Caco-2 (cell line): ENCODE data around the gene SH3D19. TPM values are rescaled to one million over a fixed set of nuclear protein-coding genes. Genes with fewer than 3 reads are reported as not detected.
"Not testable (repeated sequence)": the region's sequence is repeated elsewhere in the genome, so short reads cannot be mapped to it uniquely, and the experiment has no call there.

Experiments
- BruUV-seq: library from RNA; stranded (reverse); fragments of 400-500 nt; replicated peaks from 2 replicates; lab custom pipeline; 2021; lab: Mats Ljungman, UMichigan
- CTCF ChIA-PET: fragments of 300-600 bp; sonication (Branson Sonifier 250); formaldehyde crosslinking; loops from one replicate; lab custom pipeline; 2022; ENCODE audit warnings: antibody characterized with exemption; lab: Charles Lee
- POLR2A ChIA-PET: fragments of 300-600 bp; sonication (Branson Sonifier 250); formaldehyde crosslinking; loops from one replicate; lab custom pipeline; 2022; ENCODE audit warnings: antibody characterized with exemption; lab: Charles Lee
- DNase-seq, 2 experiments: peaks; one replicate each; pipeline versions ENCODE4 v3.0.0 to v3.0.0-alpha.2; 2020 to 2022
- H3K27me3 ChIP-seq: replicated peaks from 2 replicates; pipeline ENCODE4 v1.6.0; 2011; ENCODE audit warnings: low read length; ENCODE audit not compliant: control insufficient read depth, insufficient read depth
- H3K36me3 ChIP-seq: 2 replicates; pipeline ENCODE4 v1.5.1; 2011; ENCODE audit warnings: low read length; ENCODE audit not compliant: control insufficient read depth, insufficient read depth
- H3K4me1 ChIP-seq: fragments of 250-450 bp; sonication (Bioruptor Pico); 2 replicates; pipeline ENCODE4 v1.5.1; 2020; ENCODE audit warnings: mild to moderate bottlenecking
- H3K4me3 ChIP-seq: 2 replicates; pipeline ENCODE4 v1.5.1; 2011; ENCODE audit warnings: low read depth, mild to moderate bottlenecking, control low read depth, low read length
- H3K9me3 ChIP-seq: fragments of 250-450 bp; sonication (Bioruptor Pico); 2 replicates; pipeline ENCODE4 v1.5.1; 2020; ENCODE audit warnings: mild to moderate bottlenecking, moderate library complexity
- H3K27ac Mint-ChIP-seq: one replicate; pipeline ENCODE4 v1.8.0; 2022; ENCODE audit warnings: mixed read lengths; ENCODE audit not compliant: unreplicated experiment
- H3K27me3 Mint-ChIP-seq: one replicate; pipeline ENCODE4 v1.8.0; 2022; ENCODE audit warnings: mixed read lengths; ENCODE audit not compliant: insufficient read depth, unreplicated experiment
- H3K36me3 Mint-ChIP-seq: one replicate; pipeline ENCODE4 v1.8.0; 2022; ENCODE audit warnings: mild to moderate bottlenecking, mixed read lengths; ENCODE audit not compliant: insufficient read depth, unreplicated experiment
- H3K4me1 Mint-ChIP-seq: one replicate; pipeline ENCODE4 v1.8.0; 2022; ENCODE audit warnings: low read depth, mixed read lengths; ENCODE audit not compliant: unreplicated experiment
- H3K4me3 Mint-ChIP-seq: one replicate; pipeline ENCODE4 v1.8.0; 2022; ENCODE audit warnings: mild to moderate bottlenecking, moderate library complexity, mixed read lengths; ENCODE audit not compliant: unreplicated experiment
- H3K9me3 Mint-ChIP-seq: one replicate; pipeline ENCODE4 v1.8.0; 2022; ENCODE audit warnings: mixed read lengths; ENCODE audit not compliant: unreplicated experiment
- CTCF ChIP-seq, 2 experiments: fragments of 200-600 bp in 1 of 2; IDR thresholded peaks; 1 replicate in 1 of 2; 2 replicates in 1 of 2; pipeline versions ENCODE4 v1.5.1 to v1.8.0; 2011 to 2022; ENCODE audit warnings: antibody characterized with exemption in 1 of 2, control low read depth in 1 of 2, inconsistent platforms in 1 of 2, low read depth in 1 of 2, low read length in 1 of 2, mild to moderate bottlenecking in 1 of 2, moderate library complexity in 1 of 2; ENCODE audit not compliant: insufficient read depth in 1 of 2, severe bottlenecking in 1 of 2, unreplicated experiment in 1 of 2
- intact Hi-C: fragments of 100-400 bp; cut with micrococcal nuclease; formaldehyde crosslinking; loops from one replicate; pipeline ENCODE4 v1.10.0; 2022; ENCODE audit not compliant: unreplicated experiment
- total RNA-seq: library from RNA; stranded (reverse); gene quantifications from 2 replicates; pipeline ENCODE4 v1.2.3, GENCODE V29; 2022

Gene SH3D19
- total RNA-seq, 1 experiment from 2014 or later, result 57.8 TPM

DNA sequence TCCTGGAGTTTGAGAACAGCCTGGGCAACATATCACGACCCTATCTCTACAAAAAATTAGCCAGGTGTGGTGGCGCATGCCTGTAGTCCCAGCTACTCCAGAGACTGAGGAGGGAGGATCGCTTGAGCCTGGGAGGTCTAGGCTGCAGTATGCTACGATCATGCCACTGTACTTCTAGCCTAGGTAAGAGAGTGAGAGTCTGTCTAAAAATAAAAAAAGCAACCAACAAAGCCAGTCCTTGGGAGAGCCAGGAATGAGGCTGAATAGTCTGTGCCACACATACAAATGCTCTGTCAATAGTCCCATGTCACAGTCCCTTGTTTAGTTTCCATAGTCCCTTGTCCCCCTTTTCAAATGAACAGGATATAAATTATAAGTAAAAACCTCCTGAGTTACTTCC is 67.7 kb downstream of the SH3D19 start:
- H3K27me3 ChIP-seq, result no peaks in the 10 kb centered on the region
- no peaks in the 10 kb centered on the region for H3K36me3 ChIP-seq
- ChIA-PET POLR2A (no interaction called here), CTCF (no interaction called here)
- H3K27ac Mint-ChIP-seq, result no peak overlapping the region
- no peaks in the 10 kb centered on the region for H3K27me3 Mint-ChIP-seq
- intact Hi-C loops, result no loop called here
- H3K36me3 Mint-ChIP-seq, result peaks cover 30% of the 10 kb centered on the region
- BruUV-seq, result no TSS peak
- no peak overlapping the region for H3K4me3 ChIP-seq
- DNase-seq, result no peak
- no peaks in the 10 kb centered on the region for H3K4me1 ChIP-seq
- no peak for TF ChIP-seq CTCF (IDR thresholded peaks at IDR 0.05; ENCODE audit: insufficient read depth in 1 of 2, low read depth in 1 of 2, low read length in 1 of 2, severe bottlenecking in 1 of 2, unreplicated experiment in 1 of 2)
- H3K4me3 Mint-ChIP-seq, result no peak overlapping the region
- no peaks in the 10 kb centered on the region for H3K9me3 Mint-ChIP-seq
- no peaks in the 10 kb centered on the region for H3K4me1 Mint-ChIP-seq
- H3K9me3 ChIP-seq, result no peaks in the 10 kb centered on the region

DNA sequence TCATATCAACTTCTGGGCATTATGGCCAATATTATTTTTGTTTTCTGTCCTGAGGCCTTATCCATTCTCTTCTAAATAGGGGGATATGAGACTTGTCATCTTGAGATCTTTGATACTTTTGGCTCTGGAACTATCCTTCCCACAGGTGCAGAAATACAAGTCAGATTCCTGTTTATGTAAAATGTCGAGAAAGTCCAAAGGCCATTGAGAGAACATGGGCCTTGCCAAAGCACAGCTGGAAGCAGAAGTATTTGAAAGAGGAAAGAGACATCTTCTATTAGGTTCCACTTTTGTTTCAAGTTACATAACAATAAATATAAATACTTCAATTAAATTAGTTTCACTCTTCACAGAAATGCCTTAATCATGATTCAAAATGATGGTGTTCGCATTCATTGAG is 69.3 kb downstream of the SH3D19 start:
- Histone ChIP-seq H3K27me3 (no peaks in the 10 kb centered on the region), H3K4me3 (no peak overlapping the region), H3K9me3 (no peaks in the 10 kb centered on the region), H3K4me1 (no peaks in the 10 kb centered on the region), H3K36me3 (no peaks in the 10 kb centered on the region)
- H3K9me3 Mint-ChIP-seq, result no peaks in the 10 kb centered on the region
- POLR2A ChIA-PET, result no interaction called here
- CTCF ChIA-PET, result no interaction called here
- H3K4me3 Mint-ChIP-seq, result no peak overlapping the region
- H3K27ac Mint-ChIP-seq, result no peak overlapping the region
- DNase-seq, result no peak
- H3K4me1 Mint-ChIP-seq, result no peaks in the 10 kb centered on the region
- intact Hi-C loops, result no loop called here
- H3K27me3 Mint-ChIP-seq, result no peaks in the 10 kb centered on the region
- BruUV-seq, result no TSS peak
- no peak for TF ChIP-seq CTCF (IDR thresholded peaks at IDR 0.05; ENCODE audit: insufficient read depth in 1 of 2, low read depth in 1 of 2, low read length in 1 of 2, severe bottlenecking in 1 of 2, unreplicated experiment in 1 of 2)
- H3K36me3 Mint-ChIP-seq, result peaks cover 24% of the 10 kb centered on the region

- H3K4me1 Mint-ChIP-seq, H3K27me3 Mint-ChIP-seq, CTCF ChIA-PET, POLR2A ChIA-PET, H3K27ac Mint-ChIP-seq, BruUV-seq, H3K4me3 ChIP-seq, H3K27me3 ChIP-seq, intact Hi-C loops, H3K9me3 Mint-ChIP-seq, H3K9me3 ChIP-seq, H3K4me1 ChIP-seq, H3K4me3 Mint-ChIP-seq, H3K36me3 ChIP-seq, DNase-seq: not testable (repeated sequence)
- peaks cover 24% of the 10 kb centered on the region for H3K36me3 Mint-ChIP-seq
Observed at GRCh38 chr4:151255680-151256079, 69.7 kb downstream of the SH3D19 start.

DNA sequence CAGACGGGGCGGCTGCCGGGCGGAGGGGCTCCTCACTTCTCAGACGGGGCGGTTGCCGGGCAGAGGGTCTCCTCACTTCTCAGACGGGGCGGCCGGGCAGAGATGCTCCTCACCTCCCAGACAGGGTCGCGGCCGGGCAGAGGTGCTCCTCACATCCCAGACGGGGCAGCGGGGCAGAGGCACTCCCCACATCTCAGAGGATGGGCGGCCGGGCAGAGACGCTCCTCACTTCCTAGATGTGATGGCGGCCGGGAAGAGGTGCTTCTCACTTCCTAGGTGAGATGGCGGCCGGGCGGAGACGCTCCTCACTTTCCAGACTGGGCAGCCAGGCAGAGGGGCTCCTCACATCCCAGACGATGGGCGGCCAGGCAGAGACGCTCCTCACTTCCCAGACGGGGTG is 70.2 kb downstream of the SH3D19 start:
- POLR2A ChIA-PET, BruUV-seq, CTCF ChIA-PET, intact Hi-C loops, H3K27ac Mint-ChIP-seq, H3K9me3 ChIP-seq, H3K27me3 Mint-ChIP-seq, DNase-seq, H3K4me3 Mint-ChIP-seq, H3K9me3 Mint-ChIP-seq, H3K4me3 ChIP-seq, H3K4me1 ChIP-seq, H3K36me3 ChIP-seq, H3K27me3 ChIP-seq, H3K4me1 Mint-ChIP-seq: not testable (repeated sequence)
- peaks cover 24% of the 10 kb centered on the region for H3K36me3 Mint-ChIP-seq
